Stomach (tissue), 9 donors: ENCODE data around the gene NPNT. TPM values are rescaled to one million over a fixed set of nuclear protein-coding genes. Genes with fewer than 3 reads are reported as not detected.

Source experiments
- DNase-seq, 2 donors: peaks; one replicate each; pipeline versions ENCODE4 v3.0.0 to v3.0.0-alpha.2; 2013 to 2019
- H3K27ac ChIP-seq, 5 donors: fragments of 200-600 bp in 4 of 5; sonication (generic) in 4 of 5; one replicate each; pipeline ENCODE4 v1.5.1; 2013 to 2019; ENCODE audit warnings: mild to moderate bottlenecking in 1 of 5, moderate library complexity in 1 of 5
- H3K27me3 ChIP-seq, 3 donors: fragments of 200-600 bp; sonication (generic); one replicate each; pipeline ENCODE4 v1.5.1; 2017 to 2019; ENCODE audit warnings: mixed run types in 1 of 3
- H3K36me3 ChIP-seq, 4 donors: fragments of 200-600 bp; sonication (generic); 1 replicate in 3 of 4; 2 replicates in 1 of 4; pipeline ENCODE4 v1.5.1; 2016 to 2019
- H3K4me1 ChIP-seq, 4 donors: fragments of 200-600 bp; sonication (generic); one replicate each; pipeline ENCODE4 v1.5.1; 2016 to 2019
- H3K4me3 ChIP-seq, 4 donors: fragments of 200-600 bp; sonication (generic) in 3 of 4; one replicate each; pipeline ENCODE4 v1.5.1; 2016 to 2019; ENCODE audit warnings: mild to moderate bottlenecking in 1 of 4
- H3K9me3 ChIP-seq, 4 donors: fragments of 200-600 bp; sonication (generic); one replicate each; pipeline ENCODE4 v1.5.1; 2016 to 2019
- CTCF ChIP-seq, 7 experiments: fragments of 450-650 bp in 4 of 7; fragments of 200-600 bp in 3 of 7; sonication (generic) in 3 of 7; IDR thresholded peaks; one replicate each; pipeline ENCODE4 v1.5.1; 2016 to 2019; ENCODE audit warnings: antibody characterized with exemption in 7 of 7, control low read depth in 2 of 7, mild to moderate bottlenecking in 1 of 7
- EP300 ChIP-seq: sonication (generic); formaldehyde crosslinking; IDR thresholded peaks from one replicate; pipeline ENCODE4 v1.6.1; 2017; ENCODE audit warnings: antibody characterized with exemption
- POLR2A ChIP-seq, 4 donors: fragments of 450-650 bp; IDR thresholded peaks; one replicate each; pipeline ENCODE4 v1.6.1; 2016; ENCODE audit warnings: antibody characterized with exemption in 4 of 4, control low read depth in 2 of 4, mild to moderate bottlenecking in 1 of 4, moderate library complexity in 1 of 4
- POLR2AphosphoS5 ChIP-seq, 3 donors: sonication (generic); formaldehyde crosslinking; IDR thresholded peaks; one replicate each; pipeline ENCODE4 v1.6.1; 2016; ENCODE audit warnings: antibody characterized with exemption in 3 of 3
- WGBS, 5 donors: extraction: QIAGEN DNeasy Blood & Tissue Kit in 3 of 5; methylation state at CpG; one replicate each; pipeline versions ENCODE4 v1.1.5 to v1.1.7; 2013 to 2018; 5-methylcytosine and 5-hydroxymethylcytosine counted together
- intact Hi-C: fragments of 100-400 bp; cut with DNase I; formaldehyde crosslinking; loops from one replicate; pipeline ENCODE4 v1.15.1; 2023; ENCODE audit warnings: low total_unique reads
- polyA plus RNA-seq, 3 donors: library from polyadenylated mRNA; stranded (reverse); fragments of 200-250 nt; gene quantifications; one replicate each; pipeline ENCODE4 v1.2.3, GENCODE V29; 2013
- total RNA-seq, 5 donors: library from RNA; depleted of rRNA; stranded (reverse); fragments of >200 nt; gene quantifications; one replicate each; pipeline versions ENCODE4 v1.1.0 to v1.2.3, GENCODE V29; 2014 to 2016
- donor health status: healthy with polysubstance abuse.
- donor health status: Bipolar disorder and iron deficiency.
- donor health status: healthy.

NPNT gene
- total and polyA plus RNA-seq, 8 donors: 3.7 to 32.9 (median 12.1) TPM; not detected in 1

- no peak overlapping the region for H3K27ac ChIP-seq
- no peaks in the 10 kb centered on the region for H3K27me3 ChIP-seq
- intact Hi-C loops: no loop called here
- no peak overlapping the region for H3K4me3 ChIP-seq
- no peaks in the 10 kb centered on the region for H3K9me3 ChIP-seq
- 58 to 69% (median 65%) methylated on average over 5 of the region's 5 CpGs for WGBS, 5 donors
- H3K36me3 ChIP-seq: no peaks in the 10 kb centered on the region
- no peak for TF ChIP-seq CTCF (IDR thresholded peaks at IDR 0.05)
- no peak for TF ChIP-seq EP300
- TF ChIP-seq POLR2AphosphoS5 (IDR thresholded peaks at IDR 0.05): no peak
- no peak for TF ChIP-seq POLR2A (IDR thresholded peaks at IDR 0.05)
- DNase-seq: no peak
- H3K4me1 ChIP-seq: no peaks in the 10 kb centered on the region
These were observed 122.7 kb downstream of the NPNT start for GRCh38 chr4:106017975-106018374.

- no peak overlapping the region for H3K27ac ChIP-seq
- no peak overlapping the region for H3K4me3 ChIP-seq
- no peaks in the 10 kb centered on the region for H3K9me3 ChIP-seq
- no peaks in the 10 kb centered on the region for H3K4me1 ChIP-seq
- TF ChIP-seq POLR2A (IDR thresholded peaks at IDR 0.05): no peak
- TF ChIP-seq EP300: no peak
- no peak for TF ChIP-seq POLR2AphosphoS5 (IDR thresholded peaks at IDR 0.05)
- TF ChIP-seq CTCF (IDR thresholded peaks at IDR 0.05): no peak
- no peak for DNase-seq
- H3K27me3 ChIP-seq: no peaks in the 10 kb centered on the region
- intact Hi-C loops: no loop called here
- H3K36me3 ChIP-seq: no peaks in the 10 kb centered on the region
These were observed 124.5 kb downstream of the NPNT start for GRCh38 chr4:106019771-106020170.

Other genes with a start within 250 kb of the NPNT start
- gene INTS12, start 186.8 kb upstream of the NPNT start, total RNA-seq: 10 to 100 TPM in 4 of 5 donors, 1 to 10 TPM in 1; 8.7 to 35.7 (median 17.5) TPM
- 10 to 100 TPM; 11.5 to 20.9 (median 16.3) TPM for gene INTS12, start 186.8 kb upstream of the NPNT start, polyA plus RNA-seq
- gene GSTCD, start 186.7 kb upstream of the NPNT start, total RNA-seq: 100 to 1,000 TPM in 1 of 5 donors, 10 to 100 TPM in 2, 1 to 10 TPM in 2; 4.8 to 129 (median 11.1) TPM
- gene GSTCD, start 186.7 kb upstream of the NPNT start, polyA plus RNA-seq: 1 to 10 TPM; 1.6 to 8.2 (median 2.1) TPM